Lower leg skin (tissue), 4 donors: ENCODE results near the gene DBN1. TPM values are rescaled to one million over a fixed set of nuclear protein-coding genes. Genes with fewer than 3 reads are reported as not detected.

ENCODE experiments used
- DNase-seq, 2 donors: peaks; one replicate each; pipeline ENCODE4 v3.0.0-alpha.2; 2019; ENCODE audit warnings: low spot score in 2 of 2
- H3K4me3 ChIP-seq: fragments of 200-600 bp; sonication (generic); 2 replicates; pipeline ENCODE4 v1.5.1; 2017; ENCODE audit warnings: mild to moderate bottlenecking, low read depth; ENCODE audit not compliant: poor library complexity, severe bottlenecking
- CTCF ChIP-seq, 3 donors: fragments of 450-650 bp; IDR thresholded peaks; one replicate each; pipeline ENCODE4 v1.5.1; 2016; ENCODE audit warnings: antibody characterized with exemption in 3 of 3, mild to moderate bottlenecking in 3 of 3, moderate library complexity in 2 of 3
- POLR2A ChIP-seq, 2 donors: fragments of 450-650 bp; IDR thresholded peaks; one replicate each; pipeline ENCODE4 v1.6.1; 2016 to 2017; ENCODE audit warnings: antibody characterized with exemption in 2 of 2, mild to moderate bottlenecking in 1 of 2, moderate library complexity in 1 of 2
- WGBS, 2 donors: methylation state at CpG; one replicate each; pipeline ENCODE4 v1.1.5; 2018; 5-methylcytosine and 5-hydroxymethylcytosine counted together
- intact Hi-C: fragments of 100-400 bp; cut with DNase I; formaldehyde crosslinking; loops from one replicate; pipeline ENCODE4 v1.15.0; 2023; ENCODE audit warnings: low total_unique reads
- total RNA-seq, 4 donors: library from RNA; depleted of rRNA; stranded (reverse); fragments of >200 nt; gene quantifications; one replicate each; pipeline ENCODE4 v1.1.0, GENCODE V29; 2016

The DBN1 gene
- total RNA-seq, 4 donors from 2014 or later = 14.0 to 65.5 (median 27.6) TPM

DNA sequence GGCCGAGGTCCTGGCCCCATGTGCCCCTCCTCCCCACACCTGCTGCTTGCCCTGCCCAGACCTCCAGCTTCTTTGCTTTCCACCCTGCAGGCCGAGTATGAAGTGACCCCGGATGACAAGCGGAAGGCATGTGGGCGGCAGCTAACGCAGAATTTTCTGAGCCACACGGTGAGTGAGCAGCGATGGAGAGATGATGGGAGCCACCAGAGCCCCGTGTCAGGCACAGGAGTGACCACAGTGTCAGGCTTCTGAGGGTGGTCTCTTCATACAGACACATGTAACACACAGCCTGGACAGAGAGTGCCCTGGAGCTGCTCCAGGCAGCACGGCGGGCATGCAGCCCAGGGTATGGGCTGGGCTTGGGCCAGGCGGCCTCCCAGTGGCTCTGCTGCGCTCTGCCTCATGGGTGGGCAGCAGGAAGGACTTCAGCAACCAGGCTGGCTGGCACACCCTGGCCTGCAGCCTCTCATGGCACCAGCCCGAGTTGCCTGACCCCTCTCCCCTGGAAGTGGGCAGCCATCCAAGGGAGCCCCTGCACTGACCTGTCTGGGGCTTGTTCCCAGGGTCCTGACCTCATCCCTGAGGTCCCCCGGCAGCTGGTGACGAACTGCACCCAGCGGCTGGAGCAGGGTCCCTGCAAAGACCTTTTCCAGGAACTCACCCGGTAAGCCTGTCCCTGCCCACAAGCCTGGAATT is 41.1 kb downstream of the DBN1 start:
- no peak overlapping the region for H3K4me3 ChIP-seq
- 70 to 94% methylated on average over 3 to 13 of the region's 18 CpGs for WGBS, 2 donors
- TF ChIP-seq CTCF (IDR thresholded peaks at IDR 0.05) (no peak), POLR2A (IDR thresholded peaks at IDR 0.05) (no peak)
- intact Hi-C loops = no loop called here
- no peak for DNase-seq

DNA sequence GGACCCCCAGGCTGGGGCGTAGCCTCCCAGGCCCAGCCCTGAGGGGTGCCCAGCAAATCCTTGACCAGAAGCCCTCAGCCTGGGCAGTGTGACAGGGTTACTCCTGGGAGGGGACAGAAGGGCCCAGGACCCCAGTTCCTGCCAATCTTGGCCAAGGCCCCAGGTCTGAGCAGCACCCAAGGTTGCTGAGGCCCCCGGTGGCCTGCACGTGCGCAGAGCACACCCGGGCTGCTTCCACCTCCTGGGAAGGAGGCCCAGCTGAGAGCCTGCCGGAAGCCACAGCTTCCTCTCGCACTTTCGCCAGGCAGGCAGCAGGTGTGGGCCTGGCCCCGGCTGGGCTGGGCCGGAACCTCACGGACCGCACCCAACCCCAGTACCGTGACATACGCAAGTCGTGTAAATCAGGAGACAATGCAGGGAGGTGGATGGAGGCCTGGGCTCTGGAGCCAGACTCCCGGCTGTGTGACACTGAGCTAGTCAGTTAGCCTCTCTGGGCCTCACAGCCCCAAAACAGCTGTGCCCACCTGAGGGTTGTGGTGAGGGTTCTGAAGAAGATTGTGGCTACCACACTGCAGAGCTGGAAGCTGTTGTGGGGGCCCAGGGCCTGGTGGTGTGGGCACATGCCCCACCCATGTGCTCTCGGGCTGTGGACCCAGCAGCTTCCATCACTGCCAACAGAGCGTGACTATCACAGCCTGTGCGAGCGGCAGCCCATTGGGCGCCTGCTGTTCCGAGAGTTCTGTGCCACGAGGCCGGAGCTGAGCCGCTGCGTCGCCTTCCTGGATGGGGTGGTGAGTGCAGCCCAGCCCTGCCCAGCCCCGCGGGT is 41.9 kb downstream of the DBN1 start:
- intact Hi-C loops = loop anchor here (2.0 kb wide), 1 partner anchor 41 kb away; no protein-coding TSS in a partner anchor
- peak in 1 of 2 donors; percentile 33 for DNase-seq
- TF ChIP-seq POLR2A (IDR thresholded peaks at IDR 0.05) (no peak), CTCF (IDR thresholded peaks at IDR 0.05) (no peak)
- 53 to 80% methylated on average over 26 to 29 of the region's 29 CpGs for WGBS, 2 donors
- H3K4me3 ChIP-seq = no peak overlapping the region

GRCh38 chr5:177430972-177431316 is 42.5 kb downstream of the DBN1 start:
- WGBS, 2 donors = 54 to 81% methylated on average over 5 to 7 of the region's 7 CpGs
- DNase-seq = no peak
- no peak overlapping the region for H3K4me3 ChIP-seq
- TF ChIP-seq CTCF (IDR thresholded peaks at IDR 0.05) (no peak), POLR2A (IDR thresholded peaks at IDR 0.05) (no peak)
- intact Hi-C loops = loop anchor here (2.0 kb wide), 1 partner anchor 40 kb away; no protein-coding TSS in a partner anchor

DNA sequence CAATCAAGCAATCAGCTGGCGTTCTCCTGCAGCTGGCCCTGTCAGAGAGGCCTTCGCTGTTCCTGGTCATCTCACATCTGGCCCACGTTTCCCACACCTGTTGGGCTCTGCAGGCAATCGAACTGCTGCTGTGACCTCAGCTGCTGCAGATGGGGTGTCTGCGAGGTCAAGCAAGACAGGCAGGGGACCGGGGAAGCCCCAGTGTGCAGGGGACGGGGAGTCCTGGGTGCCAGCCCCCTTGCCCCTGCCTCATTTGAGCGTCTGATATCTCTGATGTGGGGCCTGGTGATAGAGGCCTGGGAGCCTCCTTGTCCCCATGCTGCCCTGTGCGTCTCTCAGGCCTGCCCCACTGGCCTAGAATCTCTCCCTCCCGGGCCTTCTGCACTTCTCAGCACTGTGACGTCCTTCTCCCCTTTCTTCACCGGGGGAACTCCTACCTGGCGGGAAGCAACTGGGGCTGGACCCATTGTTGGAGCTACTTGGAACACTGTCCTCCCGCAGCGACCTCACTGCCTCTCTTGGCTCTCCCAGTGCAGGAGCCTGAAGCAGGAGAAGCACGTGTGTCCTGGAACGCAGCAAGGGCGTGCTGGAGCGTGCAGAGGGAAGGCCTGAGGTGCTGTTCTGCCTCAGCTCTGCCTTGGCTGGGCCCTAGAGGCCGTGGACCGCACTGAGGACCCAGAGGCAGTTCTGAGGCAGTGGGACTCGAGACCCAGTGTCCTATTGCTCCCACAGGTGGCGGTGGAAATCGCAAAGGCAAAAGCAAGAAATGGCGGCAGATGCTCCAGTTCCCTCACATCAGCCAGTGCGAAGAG is 43.1 kb downstream of the DBN1 start:
- intact Hi-C loops = loop anchor here (2.0 kb wide), 1 partner anchor 40 kb away; no protein-coding TSS in a partner anchor
- TF ChIP-seq POLR2A (IDR thresholded peaks at IDR 0.05) = no peak
- peak in 1 of 2 donors; percentile 47 for DNase-seq
- H3K4me3 ChIP-seq = no peak overlapping the region
- WGBS, 2 donors = 61 to 69% methylated on average over 26 of the region's 26 CpGs

DNA sequence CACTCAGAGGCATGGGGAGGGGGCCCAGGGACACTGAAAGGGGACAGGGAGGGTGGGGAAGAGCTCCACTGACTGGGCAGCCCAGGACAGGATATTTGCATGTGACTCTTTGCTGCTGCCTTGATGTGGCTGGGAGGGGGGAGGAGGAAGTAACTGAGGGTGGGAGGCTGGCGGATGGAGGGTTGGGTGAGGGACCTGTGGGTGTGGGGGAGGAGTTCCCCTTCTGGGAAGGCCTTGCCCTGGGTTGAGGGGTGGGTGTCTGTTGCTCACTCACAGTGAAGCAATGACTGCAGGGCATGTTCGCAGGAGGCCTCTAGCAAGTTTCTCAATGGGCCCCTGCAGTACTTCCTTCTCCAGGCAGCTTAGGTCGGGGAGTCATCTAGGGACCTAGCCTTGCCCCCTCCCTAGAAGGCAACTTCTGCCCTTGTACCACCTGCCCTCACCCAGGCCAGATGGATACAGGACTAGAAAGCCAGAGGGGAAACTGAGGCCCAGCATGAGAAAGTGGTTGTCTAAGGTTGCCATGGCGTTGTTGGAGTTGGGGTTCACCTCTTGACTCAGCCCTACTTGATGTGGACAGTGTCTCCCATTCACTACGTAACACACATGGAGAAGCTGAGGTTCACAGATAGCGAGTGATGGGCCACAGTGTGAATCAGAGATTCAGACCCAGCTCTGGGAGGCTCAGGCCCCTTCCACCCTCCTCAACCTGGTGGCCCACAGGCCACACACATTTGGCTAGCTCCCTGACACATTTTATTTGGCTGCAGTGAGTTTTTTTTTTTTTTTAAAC is 44.0 kb downstream of the DBN1 start:
- TF ChIP-seq POLR2A (IDR thresholded peaks at IDR 0.05) = no peak
- no peak for TF ChIP-seq CTCF (IDR thresholded peaks at IDR 0.05)
- WGBS, 2 donors = 68 to 74% methylated on average over 6 of the region's 6 CpGs
- H3K4me3 ChIP-seq = no peak overlapping the region
- peak in 1 of 2 donors; percentile 67 for DNase-seq
- intact Hi-C loops = loop anchor here (2.0 kb wide), 1 partner anchor 39 kb away; no protein-coding TSS in a partner anchor
